ENCODE results near the gene ANKRD16.
A peak's percentile ranks its signal among the peaks of the same experiment; 100 is the strongest.

Gene ANKRD16

DNA sequence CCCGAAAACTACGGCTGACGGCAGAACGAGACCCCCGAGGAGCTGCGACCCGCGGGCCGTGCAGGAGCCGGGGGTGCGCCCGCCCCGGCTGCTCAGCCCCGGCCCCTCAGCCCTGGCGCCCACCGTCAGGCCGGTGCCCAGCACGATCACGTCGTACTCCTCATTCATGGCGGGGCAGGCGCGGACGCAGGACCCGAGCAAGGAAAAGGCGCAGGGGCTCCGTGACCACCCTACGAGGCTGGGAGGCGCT lies 76.7 kb downstream of the ANKRD16 start:
- TF ChIP-seq, protein P1, sequence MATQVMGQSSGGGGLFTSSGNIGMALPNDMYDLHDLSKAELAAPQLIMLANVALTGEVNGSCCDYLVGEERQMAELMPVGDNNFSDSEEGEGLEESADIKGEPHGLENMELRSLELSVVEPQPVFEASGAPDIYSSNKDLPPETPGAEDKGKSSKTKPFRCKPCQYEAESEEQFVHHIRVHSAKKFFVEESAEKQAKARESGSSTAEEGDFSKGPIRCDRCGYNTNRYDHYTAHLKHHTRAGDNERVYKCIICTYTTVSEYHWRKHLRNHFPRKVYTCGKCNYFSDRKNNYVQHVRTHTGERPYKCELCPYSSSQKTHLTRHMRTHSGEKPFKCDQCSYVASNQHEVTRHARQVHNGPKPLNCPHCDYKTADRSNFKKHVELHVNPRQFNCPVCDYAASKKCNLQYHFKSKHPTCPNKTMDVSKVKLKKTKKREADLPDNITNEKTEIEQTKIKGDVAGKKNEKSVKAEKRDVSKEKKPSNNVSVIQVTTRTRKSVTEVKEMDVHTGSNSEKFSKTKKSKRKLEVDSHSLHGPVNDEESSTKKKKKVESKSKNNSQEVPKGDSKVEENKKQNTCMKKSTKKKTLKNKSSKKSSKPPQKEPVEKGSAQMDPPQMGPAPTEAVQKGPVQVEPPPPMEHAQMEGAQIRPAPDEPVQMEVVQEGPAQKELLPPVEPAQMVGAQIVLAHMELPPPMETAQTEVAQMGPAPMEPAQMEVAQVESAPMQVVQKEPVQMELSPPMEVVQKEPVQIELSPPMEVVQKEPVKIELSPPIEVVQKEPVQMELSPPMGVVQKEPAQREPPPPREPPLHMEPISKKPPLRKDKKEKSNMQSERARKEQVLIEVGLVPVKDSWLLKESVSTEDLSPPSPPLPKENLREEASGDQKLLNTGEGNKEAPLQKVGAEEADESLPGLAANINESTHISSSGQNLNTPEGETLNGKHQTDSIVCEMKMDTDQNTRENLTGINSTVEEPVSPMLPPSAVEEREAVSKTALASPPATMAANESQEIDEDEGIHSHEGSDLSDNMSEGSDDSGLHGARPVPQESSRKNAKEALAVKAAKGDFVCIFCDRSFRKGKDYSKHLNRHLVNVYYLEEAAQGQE (IDR thresholded peaks at IDR 0.05; ENCODE audit: insufficient read depth in 1 of 2, low read depth in 2 of 2, low read length in 2 of 2): no peak
- peak; percentile 15 for TF ChIP-seq FOXP2 (optimal IDR thresholded peaks at IDR 0.05; ENCODE audit: borderline replicate concordance, extremely low read depth, extremely low read length, insufficient read depth)
- TF ChIP-seq TAF1 (IDR thresholded peaks at IDR 0.05; ENCODE audit: borderline replicate concordance, insufficient read depth, low read length): no peak

DNA sequence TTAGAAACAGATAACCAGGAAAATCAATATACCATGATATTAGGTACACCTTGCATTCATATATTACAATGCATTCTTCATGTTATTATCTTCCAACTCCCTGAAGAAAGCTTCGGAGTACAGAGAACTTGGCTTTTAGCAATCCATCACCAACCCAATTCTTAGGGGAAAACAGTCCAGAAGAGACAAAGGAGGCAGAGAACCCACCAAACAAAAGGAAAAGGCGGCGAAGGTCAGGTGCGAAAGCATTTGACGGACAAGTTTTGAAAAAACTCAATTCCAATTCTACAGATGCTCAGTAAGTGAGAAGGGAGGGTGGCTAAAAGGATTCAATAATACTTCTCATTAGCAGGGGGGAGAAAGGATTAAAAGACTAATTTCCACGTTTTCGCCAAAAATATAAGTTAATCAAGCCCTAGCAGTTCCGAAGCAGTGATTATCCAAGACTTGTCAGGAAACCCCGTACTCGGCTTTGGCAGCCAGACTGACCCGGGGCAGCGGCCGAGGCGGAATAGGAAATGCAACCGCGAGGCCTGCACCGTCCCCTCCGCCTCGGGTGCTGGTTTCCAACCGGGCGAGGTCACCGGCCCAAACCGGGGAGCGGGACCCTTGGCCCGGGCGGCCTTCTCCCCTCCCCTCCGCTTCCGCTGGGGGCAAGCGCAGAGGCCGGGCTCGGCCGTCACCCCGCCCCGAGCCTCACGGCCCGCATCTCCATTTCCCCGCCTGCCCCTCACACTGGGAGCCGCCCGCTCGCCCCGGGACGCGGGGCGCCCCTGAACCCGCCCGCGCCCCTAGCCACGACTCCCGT lies 77.2 kb downstream of the ANKRD16 start:
- 0 out of 2 replicates have a peak, but pooled peaks have one; percentile 11 for TF ChIP-seq SIN3A (IDR thresholded peaks at IDR 0.05; ENCODE audit: borderline replicate concordance, insufficient read depth, low read length)
- TF ChIP-seq, protein P1 (IDR thresholded peaks at IDR 0.05; ENCODE audit: insufficient read depth in 1 of 2, low read depth in 2 of 2, low read length in 2 of 2): no peak
- TF ChIP-seq FOXP2 (optimal IDR thresholded peaks at IDR 0.05; ENCODE audit: borderline replicate concordance, extremely low read depth, extremely low read length, insufficient read depth): no peak
- TF ChIP-seq POLR2AphosphoS5 (IDR thresholded peaks at IDR 0.05; ENCODE audit: low read depth, low read length): no peak
- TF ChIP-seq TAF1 (IDR thresholded peaks at IDR 0.05; ENCODE audit: borderline replicate concordance, insufficient read depth, low read length): no peak
